Endothelial cell of hepatic sinusoid (primary cell): ENCODE data around the gene HES4.

ENCODE experiments used
- in situ Hi-C: cut with HindIII; loops from 2 replicates; pipeline ENCODE4 v1.10.0; 2017; ENCODE audit warnings: low sequenced_read_pairs

The HES4 gene

DNA sequence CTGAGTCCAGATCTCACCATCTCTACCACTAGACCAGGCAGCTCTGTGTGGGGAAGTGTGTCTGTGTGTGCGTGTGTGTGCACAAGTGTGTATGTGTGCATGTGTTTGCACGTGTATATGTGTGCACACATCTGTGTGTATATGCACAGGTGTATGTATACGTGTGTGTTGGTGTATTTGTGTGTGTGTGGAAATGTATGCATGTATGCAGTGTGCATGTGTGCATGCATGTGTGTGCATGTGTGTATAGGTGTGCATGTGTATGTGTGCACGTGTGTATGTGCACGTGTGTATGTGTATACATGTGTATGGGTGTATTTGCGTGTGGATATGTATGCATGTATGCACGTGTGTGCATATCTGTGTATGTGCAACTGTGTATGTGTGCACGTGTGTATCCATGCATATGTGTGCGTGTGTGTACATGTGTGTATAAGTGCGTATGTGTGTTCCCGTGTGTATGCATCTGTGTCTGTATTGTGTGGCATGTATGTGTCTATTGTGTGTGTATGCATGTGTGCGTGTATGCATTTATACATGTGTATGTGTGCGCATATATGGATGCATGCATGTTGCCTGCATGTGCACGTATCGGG is 30.5 kb downstream of the HES4 start:
- in situ Hi-C loops, result no loop called here

DNA sequence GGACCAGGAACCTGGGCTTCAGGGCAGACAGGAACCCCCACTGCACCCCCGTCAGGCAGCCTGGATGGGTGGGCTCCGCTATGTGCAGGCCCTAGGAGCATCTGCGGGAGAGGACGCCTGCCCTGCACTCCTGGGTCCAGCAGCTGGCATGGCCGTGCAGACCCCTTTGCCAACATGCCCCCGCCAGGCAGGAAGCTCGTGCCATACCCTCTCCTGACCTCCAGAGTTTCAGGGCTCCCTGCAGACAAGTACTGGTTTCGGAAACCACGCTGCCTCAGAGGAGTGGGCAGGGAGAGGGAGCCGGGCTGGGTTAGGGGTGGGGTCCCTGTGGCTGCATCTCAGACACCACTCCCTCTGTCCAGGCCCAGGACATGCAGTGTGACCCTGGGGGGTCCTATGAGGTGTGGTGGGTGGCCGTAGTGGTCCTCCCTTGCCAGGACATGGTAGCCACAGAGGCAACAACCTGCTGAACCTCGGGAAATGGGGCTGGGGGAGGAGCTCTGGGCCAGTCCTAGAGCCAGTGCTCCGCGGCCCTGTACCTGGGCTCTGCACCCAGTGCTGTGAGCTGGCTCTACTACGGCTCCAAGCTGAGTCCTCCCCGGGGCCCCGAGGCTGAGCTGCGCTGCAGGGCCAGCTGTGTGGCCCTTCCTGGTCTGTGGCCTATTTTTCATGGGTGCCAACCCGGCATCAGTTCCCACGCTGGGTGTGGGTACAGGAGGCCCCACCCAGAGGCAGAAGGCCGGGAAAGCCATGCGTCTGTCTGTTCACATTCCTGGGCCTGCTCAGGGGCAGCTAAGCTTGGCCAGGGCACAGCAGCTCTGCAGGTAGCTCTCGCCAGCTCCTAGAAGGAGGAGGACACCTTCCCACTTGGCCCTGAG is 32.2 kb downstream of the HES4 start:
- in situ Hi-C loops, result no loop called here

DNA sequence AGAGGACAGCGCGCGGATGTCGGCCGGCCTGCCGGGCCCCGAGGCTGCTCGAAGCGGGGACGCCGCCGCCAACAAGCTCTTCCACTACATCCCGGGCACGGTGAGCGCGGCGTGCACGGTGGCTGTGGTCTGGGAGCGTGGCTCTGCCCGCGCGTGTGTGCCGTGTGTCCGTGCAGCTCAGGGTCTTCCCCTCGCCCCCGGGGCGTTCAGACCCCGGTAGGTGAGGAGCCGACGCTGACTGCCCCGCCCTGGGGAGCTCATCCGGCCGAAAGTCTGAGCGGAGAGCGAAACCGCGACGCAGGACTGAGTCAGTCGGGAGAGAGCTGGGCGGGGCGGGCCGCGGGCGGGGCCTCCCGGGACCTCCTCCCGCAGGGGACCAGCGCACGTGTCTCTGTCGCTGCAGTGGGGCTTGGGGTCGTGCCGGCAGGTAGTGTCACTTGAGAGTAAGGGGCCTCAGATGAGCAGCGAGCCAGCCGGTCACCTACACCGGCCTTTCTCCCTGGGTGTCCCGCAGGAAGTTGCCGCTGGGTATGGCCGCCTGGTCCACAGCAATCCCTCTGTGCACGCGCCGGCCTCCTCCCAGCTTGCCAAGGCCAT is 33.1 kb downstream of the HES4 start:
- in situ Hi-C loops, result no loop called here

DNA sequence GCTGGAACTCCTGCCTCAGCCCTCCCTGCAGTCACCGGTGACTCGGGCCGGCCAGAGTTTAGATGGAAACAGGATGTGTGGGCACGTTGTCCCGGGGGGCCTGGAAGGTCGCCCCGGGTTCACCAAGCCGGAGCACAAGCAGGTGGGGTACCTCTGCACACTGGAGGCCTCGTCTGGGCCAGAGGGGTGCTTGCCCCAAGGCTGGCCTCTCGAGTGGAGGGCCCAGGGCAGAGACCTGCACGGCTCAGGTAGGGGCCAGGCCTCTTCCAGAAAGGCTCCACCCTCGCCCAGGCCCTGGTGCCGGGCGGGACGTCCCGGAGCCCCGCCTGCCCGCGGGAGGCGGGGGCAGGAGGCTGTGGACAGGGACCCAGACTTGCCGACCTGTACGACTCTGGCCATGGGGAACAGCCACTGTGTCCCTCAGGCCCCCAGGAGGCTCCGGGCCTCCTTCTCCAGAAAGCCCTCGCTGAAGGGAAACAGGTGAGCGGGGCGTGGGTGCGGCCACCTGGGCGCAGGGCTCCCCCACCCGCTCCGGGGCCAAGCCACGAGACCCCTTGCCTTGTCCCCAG is 33.7 kb downstream of the HES4 start, which contains the start of gene PLEKHN1:
PLEKHN1 (plus strand) TSS at position 348 of the 569 bp plus-strand sequence; CDS start at position 398, 50 bp downstream.
- in situ Hi-C loops, result no loop called here

DNA sequence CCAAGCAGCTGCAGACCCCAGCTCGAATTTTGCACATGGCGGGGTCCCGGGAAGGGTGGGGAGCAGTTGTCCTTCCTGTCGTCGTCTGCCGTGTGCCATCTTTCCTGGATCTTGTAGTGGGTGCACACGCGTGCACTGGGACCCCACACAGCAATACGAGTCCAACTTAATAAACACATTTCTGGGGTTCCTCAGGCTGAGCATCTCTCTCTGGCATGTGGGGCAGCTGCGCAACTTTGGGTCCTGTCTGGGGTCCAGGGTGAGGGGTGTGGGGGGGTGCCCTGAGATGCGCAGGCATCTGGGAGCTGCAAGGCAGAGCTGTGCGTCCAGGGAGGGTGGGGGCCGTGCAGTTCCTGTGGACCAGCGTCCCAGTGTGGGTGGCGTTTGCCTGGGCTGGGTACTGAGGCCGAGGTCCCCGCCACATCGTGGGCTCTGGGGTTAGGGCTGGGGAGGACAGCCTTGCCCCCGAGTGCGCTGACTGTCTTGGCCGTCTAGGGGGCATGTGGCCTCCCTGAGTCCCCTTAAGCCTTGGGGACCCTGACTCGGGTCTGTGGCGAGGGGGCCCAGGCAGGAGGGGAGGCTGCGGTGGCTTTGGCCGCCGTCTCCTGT is 34.3 kb downstream of the HES4 start:
- in situ Hi-C loops, result no loop called here

DNA sequence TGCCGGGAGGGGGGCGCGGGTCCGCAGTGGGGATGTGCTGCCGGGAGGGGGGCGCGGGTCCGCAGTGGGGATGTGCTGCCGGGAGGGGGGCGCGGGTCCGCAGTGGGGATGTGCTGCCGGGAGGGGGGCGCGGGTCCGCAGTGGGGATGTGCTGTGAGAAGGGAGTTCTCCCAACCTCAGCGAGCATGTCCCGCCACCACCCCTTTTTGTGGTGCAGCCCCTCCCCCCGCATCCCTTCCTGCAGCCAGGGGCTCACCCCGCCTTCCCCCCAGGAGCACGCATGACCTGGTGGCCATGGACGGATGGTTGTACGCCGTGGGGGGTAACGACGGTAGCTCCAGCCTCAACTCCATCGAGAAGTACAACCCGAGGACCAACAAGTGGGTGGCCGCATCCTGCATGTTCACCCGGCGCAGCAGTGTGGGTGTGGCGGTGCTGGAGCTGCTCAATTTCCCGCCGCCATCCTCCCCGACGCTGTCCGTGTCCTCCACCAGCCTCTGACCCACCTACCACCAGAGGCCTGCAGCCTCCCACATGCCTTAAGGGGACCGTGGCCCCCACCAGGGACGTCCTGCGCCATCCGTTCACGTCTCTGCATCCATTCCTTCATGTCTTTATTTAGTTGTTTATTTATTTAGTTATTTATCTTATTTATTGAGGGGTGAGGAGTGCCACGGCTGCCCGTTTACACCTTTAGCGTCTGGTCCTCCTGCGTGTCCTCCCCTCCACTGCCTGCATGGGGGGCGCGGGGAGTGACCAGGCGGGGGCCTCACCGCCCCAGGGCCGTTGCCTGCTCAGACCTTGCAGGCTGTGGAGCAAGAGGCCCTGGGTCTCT is 35.0 kb downstream of the HES4 start:
- in situ Hi-C loops, result no loop called here

DNA sequence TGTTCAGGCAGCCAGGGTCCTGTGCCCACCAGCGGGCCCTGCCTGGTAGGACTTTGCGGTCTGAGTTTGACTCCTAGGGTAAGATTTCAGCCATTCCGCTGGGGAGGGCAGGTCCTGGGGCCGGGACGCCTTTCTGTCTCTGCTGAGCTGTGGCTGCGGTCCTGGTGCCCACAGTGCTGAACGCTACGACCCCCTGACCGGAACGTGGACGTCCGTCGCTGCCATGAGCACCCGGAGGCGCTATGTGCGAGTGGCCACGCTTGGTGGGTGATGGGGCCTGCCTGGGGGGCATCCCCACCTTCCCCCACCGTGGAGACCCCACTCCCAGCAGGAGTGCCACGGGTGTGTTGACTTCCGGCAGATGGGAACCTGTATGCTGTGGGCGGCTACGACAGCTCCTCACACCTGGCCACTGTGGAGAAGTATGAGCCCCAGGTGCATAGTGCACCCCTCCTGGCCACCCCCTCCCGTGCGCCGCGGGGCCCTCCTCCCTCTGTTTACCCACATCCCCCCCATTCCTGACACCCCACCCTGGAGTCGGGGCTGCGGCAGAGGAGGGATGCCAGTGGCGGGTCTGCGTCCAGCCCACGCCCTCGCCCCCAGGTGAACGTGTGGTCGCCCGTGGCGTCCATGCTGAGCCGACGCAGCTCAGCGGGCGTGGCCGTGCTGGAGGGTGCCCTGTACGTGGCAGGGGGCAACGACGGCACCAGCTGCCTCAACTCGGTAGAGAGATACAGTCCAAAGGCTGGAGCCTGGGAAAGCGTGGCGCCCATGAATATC is 36.0 kb downstream of the HES4 start:
- in situ Hi-C loops, result no loop called here

DNA sequence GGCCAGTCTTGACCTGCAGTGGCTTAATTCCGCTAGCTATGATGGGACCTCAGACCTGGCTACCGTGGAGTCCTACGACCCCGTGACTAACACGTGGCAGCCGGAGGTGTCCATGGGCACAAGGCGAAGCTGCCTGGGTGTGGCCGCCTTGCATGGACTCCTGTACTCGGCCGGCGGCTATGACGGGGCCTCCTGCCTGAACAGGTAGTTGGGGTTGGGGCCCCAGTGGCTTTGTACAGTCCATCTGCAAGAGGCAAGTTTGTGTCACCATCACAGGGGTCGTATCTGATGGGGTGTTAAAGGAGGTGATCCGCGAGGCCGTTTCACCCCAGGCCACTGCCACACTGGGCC is 36.6 kb downstream of the HES4 start:
- in situ Hi-C loops, result no loop called here

DNA sequence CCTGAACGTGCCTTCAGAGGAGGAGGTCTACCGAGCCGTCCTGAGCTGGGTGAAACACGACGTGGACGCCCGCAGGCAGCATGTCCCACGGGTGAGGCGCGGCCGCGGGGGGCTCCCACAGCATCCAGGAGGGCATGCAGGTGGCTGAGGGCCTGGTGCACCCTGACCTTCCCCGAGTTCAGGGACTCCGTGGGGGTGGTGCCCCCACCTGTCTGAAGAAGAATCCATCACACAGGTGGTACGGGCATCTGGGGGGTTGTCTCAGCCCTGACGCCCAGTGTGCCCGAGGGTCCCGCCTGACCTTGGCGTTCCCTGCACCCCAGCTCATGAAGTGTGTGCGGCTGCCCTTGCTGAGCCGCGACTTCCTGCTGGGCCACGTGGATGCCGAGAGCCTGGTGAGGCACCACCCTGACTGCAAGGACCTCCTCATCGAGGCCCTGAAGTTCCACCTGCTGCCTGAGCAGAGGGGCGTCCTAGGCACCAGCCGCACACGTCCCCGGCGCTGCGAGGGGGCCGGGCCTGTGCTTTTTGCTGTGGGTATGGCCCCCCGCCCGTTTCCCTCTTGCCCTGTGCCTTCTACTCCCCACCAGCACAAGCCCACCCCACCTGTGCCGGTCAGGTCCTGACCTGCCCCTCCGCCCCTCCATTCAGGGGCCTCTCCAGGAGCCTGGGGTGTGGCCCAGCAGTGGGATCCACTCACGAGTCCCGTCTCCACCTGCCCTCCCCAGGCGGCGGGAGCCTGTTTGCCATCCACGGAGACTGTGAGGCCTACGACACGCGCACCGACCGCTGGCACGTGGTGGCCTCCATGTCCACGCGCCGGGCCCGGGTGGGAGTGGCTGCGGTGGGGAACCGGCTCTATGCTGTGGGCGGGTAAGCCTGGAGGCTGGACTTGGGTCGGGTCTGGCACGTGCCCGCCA is 37.3 kb downstream of the HES4 start:
- in situ Hi-C loops, result no loop called here

DNA sequence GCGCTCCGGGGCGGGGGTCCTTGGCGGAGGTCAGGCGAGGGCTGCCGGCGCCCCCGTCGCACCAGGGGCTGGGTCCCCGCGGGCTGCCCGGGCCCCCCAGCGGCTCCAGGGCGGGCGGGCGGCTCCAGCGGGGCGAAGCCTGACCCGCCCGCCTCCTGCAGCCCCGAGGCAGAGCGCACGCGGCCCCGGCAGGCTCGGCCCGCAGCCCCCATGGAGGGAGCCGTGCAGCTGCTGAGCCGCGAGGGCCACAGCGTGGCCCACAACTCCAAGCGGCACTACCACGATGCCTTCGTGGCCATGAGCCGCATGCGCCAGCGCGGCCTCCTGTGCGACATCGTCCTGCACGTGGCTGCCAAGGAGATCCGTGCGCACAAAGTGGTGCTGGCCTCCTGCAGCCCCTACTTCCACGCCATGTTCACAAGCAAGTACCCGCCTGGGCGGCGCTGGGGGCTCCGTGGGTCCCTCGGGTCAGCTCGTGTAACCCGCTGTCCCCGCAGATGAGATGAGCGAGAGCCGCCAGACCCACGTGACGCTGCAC is 38.7 kb downstream of the HES4 start:
- in situ Hi-C loops, result no loop called here

DNA sequence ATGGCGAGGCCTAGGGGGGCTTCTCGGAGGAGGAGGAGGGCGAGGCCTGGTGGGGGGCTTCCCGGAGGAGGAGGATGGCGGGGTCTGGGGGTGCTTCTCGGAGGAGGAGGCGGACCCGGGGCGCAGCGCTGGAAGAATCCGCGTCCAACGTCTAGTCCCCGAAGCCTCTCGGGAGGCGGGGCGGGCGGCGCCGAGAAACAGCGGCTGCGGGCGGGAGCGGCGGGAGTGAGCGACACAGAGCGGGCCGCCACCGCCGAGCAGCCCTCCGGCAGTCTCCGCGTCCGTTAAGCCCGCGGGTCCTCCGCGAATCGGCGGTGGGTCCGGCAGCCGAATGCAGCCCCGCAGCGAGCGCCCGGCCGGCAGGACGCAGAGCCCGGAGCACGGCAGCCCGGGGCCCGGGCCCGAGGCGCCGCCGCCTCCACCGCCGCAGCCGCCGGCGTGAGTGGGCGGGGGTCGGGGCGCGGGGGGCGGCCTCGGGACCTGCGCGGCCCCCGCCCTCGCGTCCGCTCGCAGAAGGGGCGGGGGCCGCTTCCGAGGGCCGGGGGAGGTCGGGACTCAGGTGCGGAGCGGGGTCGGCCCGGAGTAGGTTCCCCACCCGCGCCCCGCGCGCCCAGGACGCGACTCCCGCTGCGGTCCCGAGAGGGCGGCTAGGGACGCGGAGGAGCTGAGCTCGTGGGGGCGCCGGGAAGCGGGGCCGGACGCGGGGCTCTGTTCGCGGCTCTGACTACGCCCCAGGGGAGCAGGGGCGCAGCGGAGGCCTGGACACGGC is 39.4 kb downstream of the HES4 start, which contains the start of gene KLHL17:
KLHL17 (plus strand) TSS at position 222 of the 769 bp plus-strand sequence; CDS start at position 332, 110 bp downstream.
- in situ Hi-C loops, result no loop called here

DNA sequence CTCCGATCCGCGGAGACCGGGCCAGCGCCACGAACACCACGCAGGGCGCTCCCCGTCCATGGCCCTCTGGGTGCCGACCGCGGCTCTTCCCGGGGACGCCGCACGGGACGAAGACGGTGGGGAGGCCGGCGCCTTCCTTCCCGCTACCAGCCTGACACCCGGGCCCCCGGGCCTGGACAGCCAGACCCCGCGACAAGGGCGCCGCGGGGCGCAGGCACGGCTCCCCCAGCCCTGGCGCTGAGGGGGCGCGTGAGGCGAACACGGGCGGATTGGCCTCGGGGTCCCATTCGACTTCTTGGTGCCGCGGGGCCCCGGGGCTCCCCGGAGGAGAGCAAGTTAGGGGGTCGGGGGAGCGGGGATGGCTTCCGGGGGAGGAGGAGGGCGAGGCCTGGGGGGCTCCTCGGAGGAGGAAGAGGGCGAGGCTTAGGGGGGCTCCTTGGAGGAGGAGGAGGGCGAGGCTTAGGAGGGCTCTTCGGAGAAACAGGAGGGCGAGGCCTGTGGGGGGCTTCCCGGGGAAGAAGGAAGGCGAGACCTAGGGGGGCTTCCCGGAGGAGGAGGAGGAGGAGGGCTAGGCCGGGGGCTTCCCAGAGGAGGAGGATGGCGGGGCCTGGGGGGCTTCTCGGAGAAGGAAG is 40.0 kb downstream of the HES4 start:
- in situ Hi-C loops, result no loop called here

DNA sequence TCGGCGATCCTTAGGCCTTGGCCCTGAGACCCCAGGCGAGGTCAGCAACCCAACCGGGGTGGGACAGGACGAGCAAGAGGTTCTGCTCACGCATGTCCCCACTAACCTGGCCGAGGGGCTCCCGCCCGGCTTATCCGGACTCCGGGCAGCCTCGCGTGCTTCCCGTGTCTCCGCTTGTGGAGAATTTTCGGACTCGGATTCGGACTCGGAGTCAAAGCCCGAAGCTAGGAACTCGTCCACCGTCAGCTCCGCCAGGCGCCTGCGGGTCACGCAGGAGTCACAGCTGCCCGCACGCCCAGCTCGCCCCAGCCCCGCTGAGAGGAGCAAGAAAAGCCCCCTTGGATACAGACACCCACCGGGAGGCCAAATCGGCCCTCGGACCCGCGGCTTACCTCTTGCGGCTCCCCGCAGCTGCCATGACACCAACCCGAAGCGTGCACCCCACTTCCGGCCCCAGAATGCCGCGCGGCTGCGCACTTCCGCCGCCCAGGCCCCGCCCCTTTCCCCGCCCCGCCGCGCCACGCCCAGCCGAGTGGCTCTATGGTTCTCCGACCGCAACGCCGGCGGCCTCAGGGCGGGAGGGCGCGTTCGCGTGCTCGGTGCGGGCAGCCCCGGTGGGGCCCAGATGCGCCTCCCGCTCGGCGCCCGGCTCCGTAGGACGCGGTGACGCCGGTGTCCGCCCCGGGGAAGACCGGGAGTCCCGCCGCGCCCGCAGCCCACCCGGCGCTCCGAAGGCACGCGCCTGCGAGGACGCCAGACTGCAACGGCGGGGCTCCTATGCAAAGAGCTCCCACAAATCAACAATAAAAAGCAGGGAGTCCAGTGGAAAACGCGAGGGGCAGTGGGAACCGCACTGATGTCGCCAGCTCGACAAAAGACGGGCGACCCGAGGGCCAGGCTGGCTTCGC is 40.8 kb downstream of the HES4 start, which contains the start of gene NOC2L:
NOC2L (minus strand) TSS at position 434 of the 908 bp plus-strand sequence; CDS start at position 418, 16 bp downstream.
- in situ Hi-C loops, result no loop called here

DNA sequence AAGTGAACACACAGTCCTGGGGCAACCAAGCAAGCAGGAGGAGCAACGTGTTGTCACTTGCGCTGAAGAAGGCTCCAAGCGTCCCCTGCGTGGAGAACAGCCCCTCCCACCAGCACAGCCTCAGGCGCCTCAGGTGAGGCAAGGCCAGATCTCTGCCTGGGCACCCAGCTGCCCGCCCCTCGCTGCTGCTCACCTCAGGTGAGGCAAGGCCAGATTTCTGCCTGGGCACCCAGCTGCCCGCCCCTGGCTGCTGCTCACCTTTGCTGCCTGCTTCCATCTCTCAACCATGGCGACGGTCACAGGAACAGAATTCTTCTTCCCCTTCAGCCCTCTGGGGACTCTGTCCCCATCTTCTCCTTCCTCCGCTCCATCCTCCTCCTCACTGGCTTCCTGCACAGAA is 43.3 kb downstream of the HES4 start:
- in situ Hi-C loops, result no loop called here

DNA sequence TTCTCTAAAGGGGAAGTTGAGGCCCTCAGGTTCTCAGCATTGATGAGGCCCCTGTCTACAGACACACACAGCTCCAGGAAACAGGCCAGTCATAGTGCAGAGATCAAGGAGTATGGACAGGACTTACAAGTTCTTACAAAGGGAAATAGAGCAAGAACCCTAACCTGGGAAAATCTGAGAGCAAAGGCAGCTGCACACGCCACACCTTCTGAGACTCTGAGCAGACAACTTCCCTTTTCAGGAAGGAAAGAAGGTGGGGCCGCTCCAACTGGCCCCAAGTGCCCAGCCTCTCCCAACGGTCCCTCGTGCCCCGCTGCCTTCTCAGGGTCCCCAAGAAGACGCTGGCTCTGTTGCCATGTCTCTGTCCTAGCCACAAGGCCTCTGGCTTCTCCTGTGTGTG is 44.4 kb downstream of the HES4 start:
- in situ Hi-C loops, result no loop called here

DNA sequence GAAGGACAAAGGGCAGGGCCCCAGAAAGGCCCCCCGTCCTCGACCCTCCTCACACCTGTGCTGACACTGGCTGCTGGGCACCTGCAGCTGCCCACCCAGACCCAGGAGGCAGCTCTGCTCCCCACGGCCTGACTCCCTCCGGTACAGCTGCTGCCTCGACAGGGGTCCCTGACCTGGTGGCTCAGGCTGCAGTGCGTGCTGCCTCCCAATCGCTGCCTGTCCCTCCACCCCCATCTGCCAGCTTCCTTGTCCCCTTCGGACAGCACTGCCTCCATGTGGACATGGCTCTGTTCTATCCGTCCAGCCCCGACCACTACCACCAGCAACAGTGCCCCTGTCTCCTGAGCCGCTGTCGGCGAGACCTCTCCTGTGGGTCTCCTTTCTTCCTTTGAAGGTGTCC is 45.0 kb downstream of the HES4 start:
- in situ Hi-C loops, result no loop called here
